DOHH2 (cell line): Measurements from ENCODE around the gene UBAP2L.

Experiments
- CTCF ChIP-seq: fragments of 200-600 bp; sonication (generic); IDR thresholded peaks from one replicate; pipeline ENCODE4 v1.5.1; 2014; ENCODE audit warnings: antibody characterized with exemption, mild to moderate bottlenecking, low read depth, low read length; ENCODE audit not compliant: poor library complexity, severe bottlenecking
- EZH2phosphoT487 ChIP-seq: fragments of 200-600 bp; sonication (generic); IDR thresholded peaks from 2 replicates; pipeline ENCODE4 v1.6.1; 2017; ENCODE audit warnings: borderline replicate concordance, mild to moderate bottlenecking, antibody characterized with exemption, low read length, moderate library complexity, mixed read lengths

GRCh38 chr1:154178013-154178412 is 42.7 kb upstream of the UBAP2L start:
- TF ChIP-seq CTCF (no peak), EZH2phosphoT487 (no peak)
